CD14-positive monocyte (primary cell): Measurements from ENCODE around the gene HIF1AN. TPM values are rescaled to one million over a fixed set of nuclear protein-coding genes. Genes with fewer than 3 reads are reported as not detected.

Experiments used
- DNase-seq, 3 donors: peaks; one replicate each; pipeline ENCODE4 v3.0.0-alpha.2; 2011 to 2022
- H2AFZ ChIP-seq: 2 replicates; pipeline ENCODE4 v1.6.0; 2012; ENCODE audit warnings: mild to moderate bottlenecking, low read depth, low read length, inconsistent platforms; ENCODE audit not compliant: insufficient read depth, poor library complexity, severe bottlenecking
- H3K27ac ChIP-seq, 2 donors: 1 replicate in 1 of 2; 2 replicates in 1 of 2; pipeline ENCODE4 v1.5.1; 2012 to 2013; ENCODE audit warnings: low read length in 2 of 2, control low read depth in 1 of 2, inconsistent platforms in 1 of 2, low read depth in 1 of 2, mild to moderate bottlenecking in 1 of 2
- H3K27me3 ChIP-seq, 2 donors: one replicate each; pipeline versions ENCODE4 v1.6.0 to v1.6.1; 2011 to 2013; ENCODE audit warnings: low read length in 2 of 2; ENCODE audit not compliant: control insufficient read depth in 2 of 2, insufficient read depth in 2 of 2
- H3K36me3 ChIP-seq, 2 donors: replicated peaks in 1 of 2; 1 replicate in 1 of 2; 2 replicates in 1 of 2; pipeline versions ENCODE4 v1.5.1 to v1.6.1; 2012 to 2013; ENCODE audit warnings: low read length in 2 of 2, control low read depth in 1 of 2, inconsistent platforms in 1 of 2, mild to moderate bottlenecking in 1 of 2; ENCODE audit not compliant: insufficient read depth in 2 of 2, control insufficient read depth in 1 of 2
- H3K4me1 ChIP-seq, 2 donors: 1 replicate in 1 of 2; 2 replicates in 1 of 2; pipeline versions ENCODE4 v1.5.1 to v1.6.1; 2012 to 2013; ENCODE audit warnings: low read length in 2 of 2, control low read depth in 1 of 2, inconsistent platforms in 1 of 2, mild to moderate bottlenecking in 1 of 2, moderate library complexity in 1 of 2; ENCODE audit not compliant: insufficient read depth in 2 of 2, control insufficient read depth in 1 of 2
- H3K4me2 ChIP-seq: replicated peaks from 2 replicates; pipeline ENCODE3; 2012; ENCODE audit warnings: low read length, moderate library complexity, mild to moderate bottlenecking; ENCODE audit not compliant: poor library complexity, severe bottlenecking; ENCODE audit errors: extremely low read depth
- H3K4me3 ChIP-seq, 3 experiments: fragments of 200-600 bp in 1 of 3; sonication (generic) in 1 of 3; replicated peaks in 1 of 3; 1 replicate in 2 of 3; 2 replicates in 1 of 3; pipeline ENCODE4 v1.5.1; 2011 to 2013; ENCODE audit warnings: low read length in 3 of 3, mild to moderate bottlenecking in 3 of 3, control low read depth in 2 of 3, low read depth in 2 of 3, inconsistent platforms in 1 of 3, moderate library complexity in 1 of 3
- H3K79me2 ChIP-seq: 2 replicates; pipeline ENCODE4 v1.6.0; 2012; ENCODE audit warnings: mild to moderate bottlenecking, control low read depth, inconsistent platforms, low read length, moderate library complexity; ENCODE audit not compliant: insufficient read depth
- H3K9ac ChIP-seq: 2 replicates; pipeline ENCODE4 v1.6.0; 2017; ENCODE audit warnings: low read length, mild to moderate bottlenecking; ENCODE audit not compliant: insufficient read depth, poor library complexity, severe bottlenecking
- H3K9me3 ChIP-seq, 2 donors: replicated peaks in 1 of 2; 1 replicate in 1 of 2; 2 replicates in 1 of 2; pipeline versions ENCODE4 v1.5.1 to v1.6.1; 2012 to 2013; ENCODE audit warnings: low read length in 2 of 2, control low read depth in 1 of 2; ENCODE audit not compliant: control insufficient read depth in 1 of 2, insufficient read depth in 1 of 2
- H4K20me1 ChIP-seq: 2 replicates; pipeline ENCODE4 v1.6.0; 2012; ENCODE audit warnings: mild to moderate bottlenecking, low read length, control low read depth, moderate library complexity; ENCODE audit not compliant: insufficient read depth
- H3K27ac Mint-ChIP-seq, 7 donors: one replicate each; pipeline ENCODE4 v1.8.0; 2020; ENCODE audit warnings: mild to moderate bottlenecking in 7 of 7, mixed read lengths in 7 of 7, moderate library complexity in 6 of 7, inconsistent platforms in 2 of 7
- H3K27me3 Mint-ChIP-seq, 3 donors: one replicate each; pipeline ENCODE4 v1.8.0; 2021 to 2022; ENCODE audit warnings: low read depth in 3 of 3, mild to moderate bottlenecking in 3 of 3, mixed read lengths in 3 of 3, moderate library complexity in 3 of 3, inconsistent platforms in 1 of 3
- H3K36me3 Mint-ChIP-seq, 2 donors: one replicate each; pipeline ENCODE4 v1.8.0; 2020; ENCODE audit warnings: mixed read lengths in 2 of 2, inconsistent platforms in 1 of 2, mild to moderate bottlenecking in 1 of 2
- H3K4me1 Mint-ChIP-seq: one replicate; pipeline ENCODE4 v1.8.0; 2020; ENCODE audit warnings: mild to moderate bottlenecking, mixed read lengths
- H3K4me3 Mint-ChIP-seq, 2 donors: one replicate each; pipeline ENCODE4 v1.8.0; 2020; ENCODE audit warnings: mild to moderate bottlenecking in 2 of 2, mixed read lengths in 2 of 2, moderate library complexity in 1 of 2
- H3K9me3 Mint-ChIP-seq, 7 donors: one replicate each; pipeline ENCODE4 v1.8.0; 2020 to 2022; ENCODE audit warnings: mixed read lengths in 7 of 7, mild to moderate bottlenecking in 6 of 7, moderate library complexity in 6 of 7, inconsistent platforms in 2 of 7
- CTCF ChIP-seq: fragments of 200-600 bp; IDR thresholded peaks from one replicate; pipeline ENCODE4 v1.8.0; 2022; ENCODE audit warnings: antibody characterized with exemption, mild to moderate bottlenecking
- WGBS: methylation state at CpG from one replicate; pipeline ENCODE4 v1.1.5; 2013; ENCODE audit warnings: missing lambda C conversion rate; ENCODE audit not compliant: insufficient coverage; 5-methylcytosine and 5-hydroxymethylcytosine counted together
- intact Hi-C, 2 donors: fragments of 100-400 bp; cut with micrococcal nuclease; formaldehyde crosslinking; loops; one replicate each; pipeline versions ENCODE4 v1.15.0 to v1.15.1; 2023
- polyA plus RNA-seq, 3 donors: library from polyadenylated mRNA; depleted of rRNA in 1 of 3; unstranded in 2 of 3; stranded (reverse) in 1 of 3; fragments of 300-500 nt in 2 of 3; fragments of >200 nt in 1 of 3; fragmentation: Illumina TruSeq in 2 of 3; gene quantifications; 1 replicate in 2 of 3; 2 replicates in 1 of 3; pipeline ENCODE4 v1.2.3, GENCODE V29; 2012 to 2021

The HIF1AN gene
- polyA plus RNA-seq, 3 donors, result 8.5 to 25.3 (median 17.2) TPM

GRCh38 chr10:100501423-100501822 lies 34.3 kb upstream of the HIF1AN start:
- H4K20me1 ChIP-seq, result no peaks in the 10 kb centered on the region
- Mint-ChIP-seq H3K27ac (no peak overlapping the region), H3K4me3 (no peak overlapping the region), H3K27me3 (no peaks in the 10 kb centered on the region), H3K9me3 (peaks cover 0 to 2% (median 0%) of the 10 kb centered on the region in 7 donors), H3K4me1 (peaks cover 8% of the 10 kb centered on the region), H3K36me3 (peaks cover 65% of the 10 kb centered on the region in 2 donors)
- no peak overlapping the region for H3K9ac ChIP-seq
- H3K79me2 ChIP-seq, result no peaks in the 10 kb centered on the region
- TF ChIP-seq CTCF, result no peak
- intact Hi-C loops, result no loop called here
- H2AFZ ChIP-seq, result no peak overlapping the region
- H3K4me3 ChIP-seq, result no peak overlapping the region
- peaks cover 51 to 72% of the 10 kb centered on the region in 2 donors for H3K36me3 ChIP-seq
- H3K27ac ChIP-seq, result no peak overlapping the region
- H3K4me2 ChIP-seq, result no peak overlapping the region
- H3K27me3 ChIP-seq, result no peaks in the 10 kb centered on the region
- no peak for DNase-seq
- H3K4me1 ChIP-seq, result peaks cover 0 to 5% of the 10 kb centered on the region in 2 donors
- no peaks in the 10 kb centered on the region for H3K9me3 ChIP-seq

- Histone ChIP-seq H3K27ac (no peak overlapping the region), H3K27me3 (no peaks in the 10 kb centered on the region), H3K36me3 (peaks cover 49 to 71% of the 10 kb centered on the region in 2 donors), H3K9me3 (no peaks in the 10 kb centered on the region), H2AFZ (no peak overlapping the region), H3K9ac (no peak overlapping the region), H3K4me3 (no peak overlapping the region), H4K20me1 (no peaks in the 10 kb centered on the region), H3K4me2 (no peak overlapping the region), H3K4me1 (peaks cover 0 to 5% of the 10 kb centered on the region in 2 donors), H3K79me2 (no peaks in the 10 kb centered on the region)
- WGBS, result 100% methylated on average over 1 of the region's 1 CpG
- Mint-ChIP-seq H3K27ac (no peak overlapping the region), H3K4me3 (no peak overlapping the region), H3K36me3 (peaks cover 64 to 66% of the 10 kb centered on the region in 2 donors), H3K9me3 (peaks cover 0 to 2% (median 0%) of the 10 kb centered on the region in 7 donors), H3K4me1 (peaks cover 8% of the 10 kb centered on the region), H3K27me3 (no peaks in the 10 kb centered on the region)
- DNase-seq, result no peak
- no peak for TF ChIP-seq CTCF
- intact Hi-C loops, result no loop called here
Observed at GRCh38 chr10:100502926-100503494, 32.7 kb upstream of the HIF1AN start.
